H1 (cell line): ENCODE results near the gene SAMD14. TPM values are rescaled to one million over a fixed set of nuclear protein-coding genes. Genes with fewer than 3 reads are reported as not detected.

Source experiments
- CTCF ChIA-PET: fragments of 300-600 bp; sonication (Branson Sonifier 250); formaldehyde crosslinking; loops from one replicate; lab custom pipeline; 2021; ENCODE audit not compliant: partially characterized antibody; lab: Charles Lee
- POLR2A ChIA-PET: fragments of 300-600 bp; sonication (Branson Sonifier 250); formaldehyde crosslinking; loops from one replicate; lab custom pipeline; 2021; ENCODE audit warnings: inconsistent platforms; ENCODE audit not compliant: partially characterized antibody; lab: Charles Lee
- DNase-seq, 2 experiments: peaks; one replicate each; pipeline versions ENCODE4 v3.0.0 to v3.0.0-alpha.2; 2010 to 2022; ENCODE audit warnings: low spot score in 2 of 2, low read depth in 1 of 2, mixed read lengths in 1 of 2
- FAIRE-seq: peaks from 2 replicates; lab custom pipeline; 2011; peaks lifted over from hg19 to GRCh38; lab: Jason Lieb, UNC
- H2AFZ ChIP-seq: 2 replicates; pipeline ENCODE4 v1.8.1; 2012; ENCODE audit warnings: low read length, inconsistent platforms
- H2AK5ac ChIP-seq: 2 replicates; pipeline ENCODE4 v1.6.1; 2013; ENCODE audit warnings: low read depth, low read length
- H2BK120ac ChIP-seq: replicated peaks from 2 replicates; pipeline ENCODE3; 2013; ENCODE audit warnings: low read depth, low read length, inconsistent platforms
- H2BK12ac ChIP-seq: 2 replicates; pipeline ENCODE4 v1.6.1; 2013; ENCODE audit warnings: low read depth, low read length
- H2BK15ac ChIP-seq: 2 replicates; pipeline ENCODE4 v1.6.1; 2013; ENCODE audit warnings: low read length
- H2BK20ac ChIP-seq: 2 replicates; pipeline ENCODE4 v1.6.1; 2013; ENCODE audit warnings: low read length
- H2BK5ac ChIP-seq: 2 replicates; pipeline ENCODE4 v1.6.1; 2013; ENCODE audit warnings: low read depth, low read length
- H3K14ac ChIP-seq: 2 replicates; pipeline ENCODE4 v1.6.1; 2013; ENCODE audit warnings: inconsistent platforms; ENCODE audit not compliant: insufficient read length
- H3K18ac ChIP-seq: 2 replicates; pipeline ENCODE4 v1.6.1; 2013; ENCODE audit warnings: low read length; ENCODE audit errors: extremely low read depth
- H3K23ac ChIP-seq: 2 replicates; pipeline ENCODE4 v1.6.1; 2013; ENCODE audit warnings: inconsistent platforms; ENCODE audit not compliant: insufficient read length
- H3K23me2 ChIP-seq: 2 replicates; pipeline ENCODE4 v1.6.1; 2013; ENCODE audit warnings: low read depth, low read length
- H3K27ac ChIP-seq: 2 replicates; pipeline ENCODE4 v1.6.1; 2011; ENCODE audit warnings: low read depth, low read length, inconsistent platforms
- H3K27me3 ChIP-seq, 4 experiments: replicated peaks in 1 of 4; 1 replicate in 1 of 4; 2 replicates in 3 of 4; pipeline versions ENCODE4 v1.6.1 to v1.8.1; 2011 to 2013; ENCODE audit warnings: low read length in 3 of 4, mild to moderate bottlenecking in 3 of 4, inconsistent platforms in 2 of 4, mixed read lengths in 2 of 4, moderate library complexity in 1 of 4; ENCODE audit not compliant: control insufficient read depth in 3 of 4, insufficient read depth in 3 of 4; ENCODE audit errors: extremely low read depth in 1 of 4
- H3K36me3 ChIP-seq, 4 experiments: 2 replicates each; pipeline versions ENCODE4 v1.6.1 to v1.8.1; 2011 to 2013; ENCODE audit warnings: mild to moderate bottlenecking in 4 of 4, low read length in 3 of 4, moderate library complexity in 2 of 4, control low read depth in 1 of 4, inconsistent platforms in 1 of 4; ENCODE audit not compliant: insufficient read depth in 4 of 4, control insufficient read depth in 2 of 4
- H3K4ac ChIP-seq: replicated peaks from 2 replicates; pipeline ENCODE3; 2013; ENCODE audit warnings: low read length, low read depth, mixed read lengths, inconsistent platforms; ENCODE audit not compliant: insufficient read length
- H3K4me1 ChIP-seq, 4 experiments: replicated peaks in 1 of 4; 1 replicate in 1 of 4; 2 replicates in 3 of 4; pipeline versions ENCODE4 v1.6.1 to v1.8.1; 2011 to 2013; ENCODE audit warnings: low read length in 3 of 4, inconsistent platforms in 2 of 4, mixed read lengths in 1 of 4; ENCODE audit not compliant: insufficient read depth in 4 of 4, control insufficient read depth in 3 of 4
- H3K4me2 ChIP-seq, 2 experiments: 2 replicates each; pipeline versions ENCODE4 v1.6.1 to v1.8.1; 2011 to 2013; ENCODE audit warnings: low read depth in 2 of 2, low read length in 2 of 2, control low read depth in 1 of 2, inconsistent platforms in 1 of 2, mild to moderate bottlenecking in 1 of 2; ENCODE audit not compliant: insufficient read depth in 1 of 2
- H3K4me3 ChIP-seq, 4 experiments: fragments of 200-600, 300-600 bp in 1 of 4; sonication (generic), shearing (Covaris generic), sonication (Bioruptor Twin) in 1 of 4; 2 replicates each; pipeline versions ENCODE4 v1.5.1 to v1.8.1; 2011 to 2016; ENCODE audit warnings: low read length in 4 of 4, low read depth in 3 of 4, control low read depth in 2 of 4, inconsistent platforms in 2 of 4, mild to moderate bottlenecking in 2 of 4, mixed read lengths in 1 of 4, moderate library complexity in 1 of 4; ENCODE audit not compliant: insufficient read depth in 2 of 4; ENCODE audit errors: extremely low read depth in 1 of 4
- H3K56ac ChIP-seq: replicated peaks from 2 replicates; pipeline ENCODE3; 2013; ENCODE audit warnings: low read depth, mild to moderate bottlenecking, mixed read lengths, low read length, inconsistent platforms; ENCODE audit not compliant: insufficient read length
- H3K79me1 ChIP-seq: 2 replicates; pipeline ENCODE4 v1.6.1; 2013; ENCODE audit warnings: low read depth, low read length, control low read depth
- H3K79me2 ChIP-seq, 2 experiments: 2 replicates each; pipeline versions ENCODE4 v1.6.1 to v1.8.1; 2012 to 2013; ENCODE audit warnings: low read length in 2 of 2, mild to moderate bottlenecking in 2 of 2, inconsistent platforms in 1 of 2; ENCODE audit not compliant: insufficient read depth in 2 of 2, control insufficient read depth in 1 of 2
- H3K9ac ChIP-seq, 4 experiments: replicated peaks in 1 of 4; 1 replicate in 1 of 4; 2 replicates in 3 of 4; pipeline versions ENCODE4 v1.6.1 to v1.8.1; 2011 to 2013; ENCODE audit warnings: low read depth in 3 of 4, low read length in 3 of 4, control low read depth in 2 of 4, mild to moderate bottlenecking in 2 of 4, moderate library complexity in 2 of 4, inconsistent platforms in 1 of 4; ENCODE audit errors: extremely low read depth in 1 of 4
- H3K9me3 ChIP-seq, 2 experiments: 2 replicates each; pipeline versions ENCODE4 v1.6.1 to v1.8.1; 2012 to 2013; ENCODE audit warnings: mild to moderate bottlenecking in 2 of 2, moderate library complexity in 2 of 2, control low read depth in 1 of 2, inconsistent platforms in 1 of 2, low read depth in 1 of 2, low read length in 1 of 2, mixed read lengths in 1 of 2; ENCODE audit not compliant: insufficient read depth in 2 of 2
- H4K20me1 ChIP-seq, 2 experiments: replicated peaks in 1 of 2; 2 replicates each; pipeline versions ENCODE3 to v1.8.1; 2011 to 2013; ENCODE audit warnings: inconsistent platforms in 2 of 2, low read length in 2 of 2, mild to moderate bottlenecking in 1 of 2; ENCODE audit not compliant: insufficient read depth in 2 of 2, control insufficient read depth in 1 of 2
- H4K5ac ChIP-seq: 2 replicates; pipeline ENCODE4 v1.6.1; 2013; ENCODE audit warnings: low read length, low read depth, mixed read lengths, inconsistent platforms; ENCODE audit not compliant: insufficient read length
- H4K8ac ChIP-seq: 2 replicates; pipeline ENCODE4 v1.8.0; 2013; ENCODE audit warnings: mild to moderate bottlenecking, moderate library complexity, low read length, inconsistent platforms; ENCODE audit not compliant: insufficient read depth; ENCODE audit errors: extremely low read depth
- H4K91ac ChIP-seq: replicated peaks from 2 replicates; pipeline ENCODE3; 2013; ENCODE audit warnings: low read length, mixed read lengths, inconsistent platforms; ENCODE audit not compliant: insufficient read length
- ASH2L ChIP-seq: fragments of 200-600, 300-600 bp; sonication (generic); IDR thresholded peaks from one replicate; pipeline ENCODE4 v1.7.1; 2017; ENCODE audit warnings: low read length
- EGR1 ChIP-seq: IDR thresholded peaks from 2 replicates; pipeline ENCODE4 v1.6.1; 2011; ENCODE audit warnings: low read depth, low read length, borderline replicate concordance
- GABPA ChIP-seq: IDR thresholded peaks from 2 replicates; pipeline ENCODE4 v1.6.1; 2011; ENCODE audit warnings: mild to moderate bottlenecking, low read length, moderate library complexity, borderline replicate concordance; ENCODE audit not compliant: insufficient read depth
- KDM5A ChIP-seq: fragments of 200-600 bp; IDR thresholded peaks from 2 replicates; pipeline ENCODE4 v1.7.1; 2012; ENCODE audit warnings: mild to moderate bottlenecking, low read length, inconsistent platforms, mixed read lengths
- NRF1 ChIP-seq: IDR thresholded peaks from 2 replicates; pipeline ENCODE4 v1.6.1; 2011; ENCODE audit warnings: mild to moderate bottlenecking, low read depth, low read length, improper control_type of control experiment
- SIN3A ChIP-seq, 2 experiments: IDR thresholded peaks in 1 of 2; conservative IDR thresholded peaks in 1 of 2; 2 replicates each; pipeline ENCODE4 v1.6.1; 2011 to 2012; ENCODE audit warnings: low read length in 2 of 2, improper control_type of control experiment in 1 of 2, low read depth in 1 of 2, mild to moderate bottlenecking in 1 of 2
- SIRT6 ChIP-seq: IDR thresholded peaks from one replicate; pipeline ENCODE4 v1.7.1; 2012; ENCODE audit warnings: low read length, inconsistent platforms
- SP2 ChIP-seq: IDR thresholded peaks from 2 replicates; pipeline ENCODE4 v1.6.1; 2012; ENCODE audit warnings: mild to moderate bottlenecking, low read length, inconsistent platforms
- YY1 ChIP-seq: IDR thresholded peaks from 2 replicates; pipeline ENCODE4 v1.6.1; 2011; ENCODE audit warnings: low read depth, mild to moderate bottlenecking, low read length
- ZNF274 ChIP-seq: IDR thresholded peaks from 2 replicates; pipeline ENCODE4 v1.7.0; 2012; ENCODE audit warnings: low read length, borderline replicate concordance; ENCODE audit errors: extremely low read depth
- WGBS, 2 experiments: shearing (Covaris generic) in 1 of 2; methylation state at CpG; one replicate each; pipeline versions ENCODE4 v1.1.6 to v1.1.7; 2013 to 2015; ENCODE audit warnings: low lambda C conversion rate in 2 of 2, mixed read lengths in 2 of 2, inconsistent platforms in 1 of 2, low coverage in 1 of 2, missing lambda C conversion rate in 1 of 2; ENCODE audit not compliant: insufficient replicate concordance in 2 of 2, insufficient coverage in 1 of 2, insufficient read length in 1 of 2; ENCODE audit errors: extremely low coverage in 1 of 2, missing lambda C conversion rate in 1 of 2; 5-methylcytosine and 5-hydroxymethylcytosine counted together
- polyA plus RNA-seq, 7 experiments: library from polyadenylated mRNA; depleted of rRNA in 3 of 7; stranded (reverse) in 5 of 7; unstranded in 2 of 7; fragments of >200 nt in 5 of 7; fragments of 200-250 nt in 2 of 7; gene quantifications; 1 replicate in 5 of 7; 2 replicates in 1 of 7; 4 replicates in 1 of 7; pipeline versions ENCODE4 v1.2.1 to v1.2.3, GENCODE V29; 2011 to 2013; ENCODE audit warnings: missing spikeins in 2 of 7, mixed read lengths in 2 of 7
- total RNA-seq: library from RNA; stranded (reverse); fragmentation: NEBNext Ultra II Directional; extraction: Animal tissue kit (Norgen Biotek cat#: 25700); gene quantifications from 2 replicates; pipeline ENCODE4 v1.2.1, GENCODE V29; 2021

The SAMD14 gene
- total and polyA plus RNA-seq, 2 of the 8 experiments (the other 6 are each of a cell fraction or from before 2014, with no cell fraction given), result 5.7 to 5.8 TPM

GRCh38 chr17:50094753-50095619, 35.0 kb downstream of the SAMD14 start, which contains the start of gene PDK2:
Gene PDK2 (plus strand): TSS chr17:50095351. CDS start chr17:50095436, 85 bp downstream.
- POLR2A ChIA-PET, result interaction anchor here (0.7 to 1.3 kb wide), 5 partner anchors 17 to 64 kb away, joined by 3 to 6 read pairs (median 4); no protein-coding TSS in a partner anchor
- CTCF ChIA-PET, result interaction anchor here (0.6 to 15.7 kb wide), 46 partner anchors 8 to 265 kb away, joined by 3 to 412 read pairs (median 6); partner anchors contain the start of genes COL1A1, ITGA3, SAMD14 and SGCA
- Histone ChIP-seq H4K8ac (no peak within 1 kb of the TSS; the same call in 1 of the 2 replicates), H3K4me2 (peak within 1 kb of the TSS; percentile 91), H3K4me3 (peak within 1 kb of the TSS; percentile 76 to 92 (median 82)), H4K91ac (peak within 1 kb of the TSS; percentile 81), H2AFZ (0 out of 2 replicates have a peak within 1 kb of the TSS, but pooled peaks have one; percentile 15), H3K56ac (peak within 1 kb of the TSS; percentile 42), H2BK20ac (no peak within 1 kb of the TSS), H3K79me1 (peaks cover 3% of the 10 kb centered on the region), H2BK120ac (no peak within 1 kb of the TSS), H2BK12ac (peak within 1 kb of the TSS; percentile 27; the same call in 1 of the 2 replicates), H2BK15ac (no peak within 1 kb of the TSS), H3K9ac (peak within 1 kb of the TSS in 2 of 4 experiments; percentile 8 to 42; a peak in 4 of 7 replicates), H3K27ac (no peak within 1 kb of the TSS; the same call in 1 of the 2 replicates), H3K9me3 (no peaks in the 10 kb centered on the region), H3K23ac (no peak within 1 kb of the TSS), H3K23me2 (peaks cover 13% of the 10 kb centered on the region), H3K18ac (peak within 1 kb of the TSS; percentile 87; the same call in 1 of the 2 replicates), H4K5ac (peak within 1 kb of the TSS; percentile 73), H3K14ac (no peak within 1 kb of the TSS), H3K27me3 (peaks cover 0 to 3% (median 0%) of the 10 kb centered on the region in 4 experiments; a peak in 3 of 7 replicates), H3K4ac (no peak within 1 kb of the TSS), H2AK5ac (no peak within 1 kb of the TSS), H2BK5ac (peak within 1 kb of the TSS; percentile 85; the same call in 1 of the 2 replicates), H3K36me3 (peaks cover 0 to 9% (median 0%) of the 10 kb centered on the region in 4 experiments; a peak in 1 of 8 replicates), H3K79me2 (peaks cover 0 to 4% of the 10 kb centered on the region in 2 experiments; a peak in 1 of 4 replicates), H4K20me1 (no peaks in the 10 kb centered on the region), H3K4me1 (peaks cover 0 to 7% (median 5%) of the 10 kb centered on the region in 4 experiments; a peak in 4 of 7 replicates)
- 2% methylated on average over 37 of the region's 68 CpGs; no CpG with 5 or more reads in 1 of the 2 experiments for WGBS, 2 experiments
- FAIRE-seq (no peak), DNase-seq (peak; percentile 85 to 95)
- TF ChIP-seq EGR1, result peak; percentile 71
- peak; percentile 57 for TF ChIP-seq SP2
- peak; percentile 83 for TF ChIP-seq ASH2L
- TF ChIP-seq GABPA, result no peak
- TF ChIP-seq YY1, result peak; percentile 59; the same call in 1 of the 2 replicates
- no peak for TF ChIP-seq SIRT6
- TF ChIP-seq ZNF274, result no peak
- TF ChIP-seq SIN3A (conservative IDR thresholded peaks at IDR 0.05 in 1 of 2, IDR thresholded peaks at IDR 0.05 in 1 of 2; ENCODE audit: low read depth in 1 of 2, low read length in 2 of 2), result peak in 1 of 2 experiments; percentile 78; a peak in 2 of 4 replicates
- TF ChIP-seq NRF1, result no peak
- TF ChIP-seq KDM5A, result no peak
